Choroid plexus epithelial cell (primary cell): ENCODE data around the gene SOX1.

Source experiments
- DNase-seq: peaks from one replicate; pipeline ENCODE4 v3.0.0-alpha.2; 2010; ENCODE audit warnings: low read depth
- H3K4me3 ChIP-seq: 2 replicates; pipeline ENCODE4 v1.5.1; 2011; ENCODE audit warnings: low read depth, mild to moderate bottlenecking, control low read depth, low read length, moderate library complexity
- CTCF ChIP-seq: conservative IDR thresholded peaks from 2 replicates; pipeline ENCODE4 v1.5.1; 2011; ENCODE audit warnings: low read depth, mild to moderate bottlenecking, control low read depth, inconsistent platforms, low read length, moderate library complexity

SOX1 gene

GRCh38 chr13:112062072-112062567, 4.8 kb upstream of the SOX1 start:
- TF ChIP-seq CTCF = no peak
- no peak for DNase-seq
- no peak overlapping the region for H3K4me3 ChIP-seq

GRCh38 chr13:112062571-112063570, 4.1 kb upstream of the SOX1 start:
- TF ChIP-seq CTCF = no peak
- no peak for DNase-seq
- no peak overlapping the region for H3K4me3 ChIP-seq

GRCh38 chr13:112063807-112064206, 3.1 kb upstream of the SOX1 start:
- H3K4me3 ChIP-seq = no peak overlapping the region
- TF ChIP-seq CTCF = no peak
- no peak for DNase-seq

GRCh38 chr13:112064222-112064621, 2.7 kb upstream of the SOX1 start:
- TF ChIP-seq CTCF = no peak
- DNase-seq = no peak
- no peak overlapping the region for H3K4me3 ChIP-seq

- no peak for TF ChIP-seq CTCF
- DNase-seq = no peak
- H3K4me3 ChIP-seq = no peak overlapping the region
These were observed 1.5 kb upstream of the SOX1 start for GRCh38 chr13:112065521-112065866.

- DNase-seq = no peak
- no peak for TF ChIP-seq CTCF
- H3K4me3 ChIP-seq = no peak overlapping the region
These were observed 904 bp upstream of the SOX1 start for GRCh38 chr13:112065867-112066623.
